Measurements from ENCODE around the gene SACM1L.

SACM1L gene, protein sequence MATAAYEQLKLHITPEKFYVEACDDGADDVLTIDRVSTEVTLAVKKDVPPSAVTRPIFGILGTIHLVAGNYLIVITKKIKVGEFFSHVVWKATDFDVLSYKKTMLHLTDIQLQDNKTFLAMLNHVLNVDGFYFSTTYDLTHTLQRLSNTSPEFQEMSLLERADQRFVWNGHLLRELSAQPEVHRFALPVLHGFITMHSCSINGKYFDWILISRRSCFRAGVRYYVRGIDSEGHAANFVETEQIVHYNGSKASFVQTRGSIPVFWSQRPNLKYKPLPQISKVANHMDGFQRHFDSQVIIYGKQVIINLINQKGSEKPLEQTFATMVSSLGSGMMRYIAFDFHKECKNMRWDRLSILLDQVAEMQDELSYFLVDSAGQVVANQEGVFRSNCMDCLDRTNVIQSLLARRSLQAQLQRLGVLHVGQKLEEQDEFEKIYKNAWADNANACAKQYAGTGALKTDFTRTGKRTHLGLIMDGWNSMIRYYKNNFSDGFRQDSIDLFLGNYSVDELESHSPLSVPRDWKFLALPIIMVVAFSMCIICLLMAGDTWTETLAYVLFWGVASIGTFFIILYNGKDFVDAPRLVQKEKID

DNA sequence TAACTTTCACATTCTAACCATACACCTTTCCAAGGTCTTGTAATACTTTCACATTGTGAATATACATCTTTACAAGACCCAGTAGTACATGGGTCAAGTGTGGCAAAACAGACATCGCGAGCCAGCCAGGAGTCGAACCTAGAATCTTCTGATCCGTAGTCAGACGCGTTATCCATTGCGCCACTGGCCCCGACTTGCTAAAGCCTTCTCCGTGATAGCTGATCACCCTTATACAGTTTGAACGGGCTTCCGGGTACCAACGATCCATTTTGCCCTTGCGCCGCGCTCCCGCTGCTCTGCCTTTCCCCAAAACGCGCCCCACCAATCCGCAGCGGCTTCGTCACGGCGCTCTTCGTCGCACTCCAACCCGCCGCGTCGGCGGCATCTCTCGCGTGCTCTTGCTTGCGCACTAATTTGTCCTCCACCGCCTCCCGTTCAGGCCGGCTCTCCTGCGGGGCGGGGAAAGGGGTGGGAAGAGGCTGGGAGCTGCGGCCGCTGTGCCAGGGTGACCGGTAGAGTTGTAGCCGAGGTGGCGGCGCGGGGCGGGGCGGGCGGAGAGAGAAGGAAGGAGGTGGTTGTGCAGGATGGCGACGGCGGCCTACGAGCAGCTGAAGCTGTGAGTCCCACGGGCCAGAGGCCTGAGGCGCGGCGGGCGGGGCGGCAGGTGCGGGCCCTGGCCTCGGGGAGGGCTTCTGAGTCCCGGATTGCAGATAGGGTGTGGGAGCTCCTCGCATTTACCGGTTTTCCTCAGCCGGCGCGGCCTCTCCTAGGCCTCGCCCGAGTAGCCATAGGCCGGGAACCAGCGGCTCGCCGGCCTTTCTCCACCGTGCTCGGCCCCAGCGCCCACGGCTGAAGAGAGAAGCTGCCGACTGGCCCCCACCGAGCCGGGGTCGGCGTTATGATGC lies at the start of gene SACM1L:
Gene SACM1L (plus strand): TSS at position 515 of the 905 bp plus-strand sequence. CDS start 70 bp downstream, at position 585.
- in situ Hi-C loops (cut with HindIII; ENCODE audit: low sequenced_read_pairs): no loop called here

DNA sequence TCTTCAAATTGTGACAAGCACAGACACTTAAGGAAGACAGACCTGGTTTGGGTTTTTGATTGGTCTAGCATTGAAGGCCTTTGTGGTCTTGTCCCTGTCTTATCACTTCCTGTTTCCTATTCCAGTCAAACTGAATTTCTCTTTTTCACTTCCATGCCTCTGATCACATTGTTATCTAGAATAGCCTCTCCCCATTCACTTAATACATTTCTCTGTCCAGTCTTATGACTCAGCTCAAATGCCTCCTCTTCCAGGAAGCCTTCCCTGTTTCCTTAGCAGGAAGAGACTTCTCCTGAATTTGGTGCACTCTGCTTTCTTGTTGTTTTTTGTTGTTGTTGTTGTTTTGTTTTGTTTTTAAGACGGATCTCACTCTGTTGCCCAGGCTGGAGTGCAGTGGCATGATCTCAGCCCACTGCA lies 49.1 kb upstream of the SACM1L start:
- in situ Hi-C loops (cut with HindIII; ENCODE audit: low sequenced_read_pairs): no loop called here

DNA sequence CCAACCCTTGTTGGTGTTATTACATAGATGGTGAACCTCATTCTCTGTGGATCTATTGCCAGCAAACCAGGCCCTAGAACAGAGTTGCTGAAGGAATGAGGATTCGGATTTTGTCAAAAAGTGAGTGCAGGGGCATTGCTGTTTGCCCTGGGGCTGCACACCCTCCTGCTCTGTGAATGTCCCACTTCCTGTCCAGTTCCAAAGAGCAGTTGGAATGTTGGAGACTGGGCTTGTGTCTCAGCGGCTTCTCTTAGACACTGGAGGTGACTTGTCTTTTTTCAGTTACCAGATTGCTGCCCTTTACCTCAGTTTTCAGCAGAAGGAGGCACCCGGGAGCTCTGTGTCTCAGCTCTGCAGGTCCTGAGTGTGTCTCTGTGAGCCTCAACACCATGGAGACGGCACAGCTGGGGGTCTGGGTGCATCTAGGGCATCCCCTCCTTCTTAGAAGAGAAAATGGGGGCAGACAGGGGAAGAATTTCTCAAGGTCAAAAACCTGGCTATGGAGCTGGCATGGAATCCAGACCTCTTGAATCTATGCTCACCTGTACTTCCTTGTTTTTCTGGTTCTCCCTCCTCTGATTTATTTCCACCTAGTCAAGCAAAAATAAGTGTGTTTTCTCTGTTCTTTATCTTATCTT lies 48.4 kb upstream of the SACM1L start:
- in situ Hi-C loops (cut with HindIII; ENCODE audit: low sequenced_read_pairs): no loop called here

DNA sequence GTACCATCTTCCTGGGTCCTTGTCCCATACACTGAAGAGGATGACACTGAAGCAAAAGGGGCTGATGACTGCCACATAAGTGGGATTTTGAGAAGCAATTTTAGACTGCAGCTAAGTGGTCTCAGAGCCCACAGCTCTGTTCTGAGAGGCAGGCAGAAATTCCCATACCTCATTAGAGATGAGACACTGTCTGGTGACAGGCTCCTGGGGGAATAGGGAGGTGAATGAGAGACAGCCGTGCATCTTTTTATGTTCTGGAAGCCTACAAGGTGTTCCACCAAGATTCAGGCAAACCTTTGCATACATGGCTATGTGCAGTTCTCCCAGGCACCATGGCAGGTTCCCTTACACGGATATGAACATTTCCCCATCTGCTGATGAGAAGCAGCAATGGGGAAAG lies 47.4 kb upstream of the SACM1L start:
- in situ Hi-C loops (cut with HindIII; ENCODE audit: low sequenced_read_pairs): no loop called here

DNA sequence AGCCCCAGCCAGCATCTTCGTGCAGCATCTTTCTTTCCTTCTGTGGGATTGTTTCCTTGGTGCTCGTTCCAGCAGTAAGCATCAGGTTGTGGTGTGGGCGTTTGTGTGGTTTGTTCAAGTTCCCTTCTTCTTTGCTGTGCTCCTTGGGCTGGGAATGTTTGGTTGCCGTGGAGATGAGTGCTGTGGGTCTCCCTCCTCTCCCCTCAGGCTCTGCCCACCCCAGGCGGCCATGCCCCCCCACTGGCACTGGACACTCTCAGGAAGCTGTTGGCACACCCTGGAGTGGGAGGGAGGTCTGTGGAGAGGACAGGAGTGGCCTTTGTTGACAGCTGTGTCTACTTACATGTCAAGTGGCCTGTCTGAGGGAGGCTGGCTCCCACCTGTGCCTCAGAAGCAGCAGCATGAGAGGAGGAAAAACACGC lies 46.5 kb upstream of the SACM1L start:
- in situ Hi-C loops (cut with HindIII; ENCODE audit: low sequenced_read_pairs): no loop called here

DNA sequence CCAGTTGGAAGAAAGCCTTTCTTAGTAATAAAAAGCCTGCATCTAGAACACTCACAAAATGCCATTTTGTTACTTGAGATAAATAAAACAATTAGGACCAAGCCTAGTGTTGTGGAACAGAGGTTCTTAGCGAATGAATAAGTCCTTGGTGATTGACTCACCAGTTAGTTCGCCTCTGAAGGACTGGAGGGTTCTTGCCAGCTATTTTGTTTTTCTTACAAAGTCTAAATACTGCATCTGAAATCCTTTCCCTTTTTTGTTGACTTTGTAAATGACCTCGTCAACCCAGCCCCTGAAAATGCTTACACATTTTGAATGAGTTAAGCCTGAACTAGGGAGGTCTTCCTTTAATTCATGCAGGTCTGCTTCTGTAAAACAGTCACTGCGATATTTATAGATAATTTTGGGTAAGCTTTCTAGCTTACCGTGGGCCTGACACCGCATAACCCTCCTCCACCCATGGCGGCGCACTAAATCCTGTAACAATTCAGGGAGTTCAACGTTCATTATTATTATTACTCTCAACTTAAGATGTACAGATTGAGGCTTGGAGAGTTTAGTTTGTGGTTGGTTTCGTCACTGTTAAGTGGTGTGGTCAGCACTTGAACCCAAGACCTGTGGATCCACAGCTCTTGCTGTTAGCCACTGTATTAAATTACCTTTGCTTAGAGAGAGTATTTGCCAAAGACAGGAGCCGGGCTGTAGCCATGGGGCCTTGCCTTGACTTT lies 45.0 kb upstream of the SACM1L start:
- in situ Hi-C loops (cut with HindIII; ENCODE audit: low sequenced_read_pairs): no loop called here

DNA sequence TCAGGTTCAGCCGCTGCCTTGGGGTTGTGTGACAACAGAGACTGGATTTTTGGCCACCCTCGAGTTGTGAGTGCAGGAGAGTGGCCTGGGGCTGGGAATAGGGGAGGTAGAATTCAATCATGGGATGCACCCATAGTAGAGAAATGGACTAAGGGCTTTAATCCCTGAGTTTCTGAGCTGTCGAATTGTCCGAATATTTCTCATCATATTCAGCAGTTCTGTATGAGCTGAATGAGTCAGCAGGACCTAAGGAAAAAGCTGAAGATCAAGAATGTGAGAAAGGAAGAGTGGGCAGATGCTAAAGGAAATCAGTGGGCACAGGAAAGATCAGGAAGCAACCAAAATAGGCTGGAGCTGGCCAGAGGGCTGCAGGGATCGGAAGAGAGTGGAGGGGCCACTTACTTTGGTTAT lies 44.4 kb upstream of the SACM1L start:
- in situ Hi-C loops (cut with HindIII; ENCODE audit: low sequenced_read_pairs): no loop called here

DNA sequence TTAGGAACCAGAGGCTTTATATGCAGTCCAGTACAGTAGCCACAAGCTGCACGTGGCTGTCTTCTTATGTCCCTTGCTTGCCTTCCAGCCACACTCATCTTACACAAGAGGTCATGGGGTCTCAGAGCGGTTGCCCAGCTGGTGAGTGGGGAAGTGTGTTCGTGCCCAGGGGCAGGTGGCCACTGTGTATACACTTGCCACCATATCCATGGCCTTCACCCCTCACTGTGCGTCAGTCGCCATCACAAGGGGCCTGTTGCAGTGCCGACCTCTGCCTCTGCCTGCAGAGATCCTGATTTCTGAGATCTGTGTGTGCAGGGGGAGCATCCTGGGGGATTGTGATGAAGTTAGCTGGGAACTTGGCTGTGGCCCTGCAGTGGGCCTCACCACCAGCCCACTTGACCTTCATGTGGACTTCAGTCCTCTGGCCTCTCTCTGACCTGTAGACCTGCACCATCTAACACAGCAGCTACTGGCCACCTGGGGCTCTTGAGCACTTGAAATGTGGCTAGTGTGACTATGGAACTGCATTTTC lies 43.1 kb upstream of the SACM1L start:
- in situ Hi-C loops (cut with HindIII; ENCODE audit: low sequenced_read_pairs): no loop called here

DNA sequence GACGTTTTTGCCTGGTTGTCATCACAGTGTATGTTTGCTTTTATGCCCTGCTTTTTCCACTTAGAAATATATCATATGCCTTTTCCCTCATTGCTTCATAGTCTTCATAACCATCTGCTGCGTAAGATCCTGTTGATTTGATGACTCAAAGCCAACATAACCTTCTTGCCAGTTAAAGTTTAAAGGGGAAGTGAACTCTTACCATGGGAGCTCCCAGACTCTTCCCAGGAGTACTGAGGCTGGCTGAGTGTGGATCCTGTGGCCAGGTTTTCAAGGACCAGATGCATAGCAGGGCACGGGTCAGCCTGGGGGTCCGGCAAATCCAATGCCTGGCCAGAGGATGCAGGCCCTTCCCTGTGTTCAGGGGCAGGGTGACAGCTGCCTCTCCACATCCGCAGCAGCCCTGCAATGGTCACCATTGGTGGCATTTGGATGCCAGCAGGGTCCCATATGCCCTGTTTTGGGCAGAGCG lies 42.0 kb upstream of the SACM1L start:
- in situ Hi-C loops (cut with HindIII; ENCODE audit: low sequenced_read_pairs): no loop called here

DNA sequence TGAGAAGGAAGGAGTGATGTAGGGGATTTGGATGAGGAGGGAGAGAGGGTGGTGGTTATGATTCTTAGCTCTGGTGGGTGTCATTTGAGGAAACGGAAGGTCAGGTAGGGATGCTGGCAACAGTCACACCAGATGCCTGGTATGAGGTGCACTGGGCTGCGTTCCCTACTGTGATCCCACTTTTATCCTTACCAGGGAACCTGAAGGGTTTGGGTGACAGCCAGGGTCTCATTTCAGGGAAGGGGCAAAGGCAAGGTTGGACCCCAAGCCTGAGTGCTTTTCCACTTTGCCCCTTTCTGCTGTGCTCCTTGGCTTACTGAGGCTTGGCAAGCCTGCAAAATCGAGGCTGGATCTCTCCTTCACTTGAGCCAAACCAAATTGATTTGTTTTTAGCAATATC lies 36.0 kb upstream of the SACM1L start:
- in situ Hi-C loops (cut with HindIII; ENCODE audit: low sequenced_read_pairs): loop anchor here (5.0 to 25.0 kb wide), 2 partner anchors 76 to 616 kb away; partner anchors contain the start of gene CLEC3B

DNA sequence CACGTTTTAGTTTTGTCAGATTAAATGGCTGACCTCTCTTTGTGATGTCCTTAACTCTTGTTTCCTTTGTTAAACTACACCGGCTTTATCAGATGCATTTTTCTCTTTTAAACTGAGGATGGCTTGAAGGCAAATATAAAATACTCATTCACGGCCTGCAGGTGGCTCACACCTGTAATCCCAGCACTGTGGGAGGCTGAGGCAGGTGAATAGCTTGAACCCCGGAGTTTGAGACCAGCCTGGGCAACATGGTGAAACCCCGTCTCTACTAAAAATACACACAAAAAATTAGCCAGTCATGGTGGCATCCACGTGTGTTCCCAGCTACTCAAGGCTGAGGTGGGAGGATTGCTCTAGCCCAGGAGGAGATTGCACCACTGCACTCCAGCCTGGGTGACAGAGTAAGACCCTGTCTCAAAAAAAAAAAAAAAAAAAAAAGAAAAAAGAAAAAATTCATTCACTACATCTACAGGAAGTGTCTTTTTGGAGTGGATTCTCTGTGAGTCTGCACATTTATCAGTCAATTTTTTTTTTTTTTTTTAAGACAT lies 34.7 kb upstream of the SACM1L start:
- in situ Hi-C loops (cut with HindIII; ENCODE audit: low sequenced_read_pairs): loop anchor here (5.0 to 25.0 kb wide), 2 partner anchors 77 to 617 kb away; partner anchors contain the start of gene CLEC3B

DNA sequence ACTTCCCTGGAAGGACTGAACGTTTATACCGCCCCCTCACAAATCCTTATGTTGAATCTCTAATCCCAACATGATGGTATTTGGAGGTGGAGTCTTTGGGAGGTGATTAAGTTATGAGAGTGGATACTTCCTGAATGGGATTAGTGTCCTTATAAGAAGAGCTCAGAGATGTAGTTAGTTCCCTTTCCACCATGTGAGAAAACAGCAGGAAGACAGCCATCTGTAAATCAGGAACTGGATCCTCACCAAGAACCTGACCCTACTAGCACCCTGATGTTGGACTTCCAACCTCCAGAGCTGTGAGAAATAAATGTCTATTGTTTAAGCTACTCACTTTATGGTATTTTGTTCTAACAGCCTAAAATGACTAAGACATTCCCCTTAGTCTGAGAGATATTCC lies 33.3 kb upstream of the SACM1L start:
- in situ Hi-C loops (cut with HindIII; ENCODE audit: low sequenced_read_pairs): loop anchor here (25.0 kb wide), 1 partner anchor 619 kb away; the partner anchor contains the start of gene CLEC3B

DNA sequence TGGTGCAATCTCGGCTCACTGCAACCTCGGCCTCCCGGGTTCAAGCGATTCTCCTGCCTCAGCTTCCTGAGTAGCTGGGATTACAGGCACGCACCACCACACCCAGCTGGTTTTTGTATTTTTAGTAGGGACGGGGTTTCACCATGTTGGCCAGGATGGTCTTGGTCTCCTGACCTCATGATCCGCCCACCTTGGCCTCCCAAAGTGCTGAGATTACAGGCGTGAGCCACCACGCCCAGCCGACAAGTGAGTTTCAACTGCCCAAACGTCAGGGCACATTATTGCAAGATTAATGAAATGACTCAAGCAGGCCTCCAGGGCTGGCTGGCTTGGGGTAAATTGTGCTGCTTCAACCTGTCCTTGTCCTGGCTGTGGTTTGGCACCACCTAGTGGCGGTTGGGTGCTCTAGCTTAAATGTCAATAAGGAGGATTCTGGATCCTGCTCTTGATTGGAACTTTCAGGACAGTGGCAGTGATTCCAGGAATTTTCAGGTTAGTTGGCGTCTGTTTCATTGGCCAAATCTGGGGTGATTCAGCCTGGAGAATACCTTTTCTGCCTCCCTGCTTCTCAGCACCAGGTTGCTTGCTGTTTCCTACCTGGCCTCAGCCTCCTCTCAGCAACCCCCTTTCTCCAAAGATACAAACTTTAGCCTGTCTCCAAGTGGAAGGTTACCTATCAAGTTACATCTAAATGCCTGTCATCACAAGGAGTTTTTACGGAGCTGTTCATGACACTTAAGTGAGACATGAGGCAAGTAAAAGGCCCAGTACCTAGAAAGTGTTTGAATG lies 32.4 kb upstream of the SACM1L start:
- in situ Hi-C loops (cut with HindIII; ENCODE audit: low sequenced_read_pairs): loop anchor here (25.0 kb wide), 1 partner anchor 619 kb away; the partner anchor contains the start of gene CLEC3B

DNA sequence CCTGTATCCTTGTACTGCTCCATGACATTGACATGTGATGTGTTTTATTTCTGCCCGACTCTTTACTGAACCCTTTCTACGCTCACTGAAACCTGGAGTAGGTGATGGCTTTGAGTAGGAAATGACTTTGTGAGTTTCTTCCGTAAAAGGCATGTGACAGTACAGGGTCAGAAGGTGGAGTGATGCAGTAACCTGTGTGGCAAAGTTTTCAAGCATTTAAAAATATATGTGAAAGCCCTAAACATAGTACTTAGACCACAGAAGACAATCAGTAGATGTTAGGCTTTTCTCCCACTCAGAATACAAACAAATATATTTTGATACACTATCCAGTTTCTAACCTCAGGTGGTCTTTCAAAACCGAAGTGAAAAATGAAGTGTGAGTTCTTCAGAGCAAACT lies 31.3 kb upstream of the SACM1L start:
- in situ Hi-C loops (cut with HindIII; ENCODE audit: low sequenced_read_pairs): loop anchor here (25.0 kb wide), 1 partner anchor 621 kb away; the partner anchor contains the start of gene CLEC3B

DNA sequence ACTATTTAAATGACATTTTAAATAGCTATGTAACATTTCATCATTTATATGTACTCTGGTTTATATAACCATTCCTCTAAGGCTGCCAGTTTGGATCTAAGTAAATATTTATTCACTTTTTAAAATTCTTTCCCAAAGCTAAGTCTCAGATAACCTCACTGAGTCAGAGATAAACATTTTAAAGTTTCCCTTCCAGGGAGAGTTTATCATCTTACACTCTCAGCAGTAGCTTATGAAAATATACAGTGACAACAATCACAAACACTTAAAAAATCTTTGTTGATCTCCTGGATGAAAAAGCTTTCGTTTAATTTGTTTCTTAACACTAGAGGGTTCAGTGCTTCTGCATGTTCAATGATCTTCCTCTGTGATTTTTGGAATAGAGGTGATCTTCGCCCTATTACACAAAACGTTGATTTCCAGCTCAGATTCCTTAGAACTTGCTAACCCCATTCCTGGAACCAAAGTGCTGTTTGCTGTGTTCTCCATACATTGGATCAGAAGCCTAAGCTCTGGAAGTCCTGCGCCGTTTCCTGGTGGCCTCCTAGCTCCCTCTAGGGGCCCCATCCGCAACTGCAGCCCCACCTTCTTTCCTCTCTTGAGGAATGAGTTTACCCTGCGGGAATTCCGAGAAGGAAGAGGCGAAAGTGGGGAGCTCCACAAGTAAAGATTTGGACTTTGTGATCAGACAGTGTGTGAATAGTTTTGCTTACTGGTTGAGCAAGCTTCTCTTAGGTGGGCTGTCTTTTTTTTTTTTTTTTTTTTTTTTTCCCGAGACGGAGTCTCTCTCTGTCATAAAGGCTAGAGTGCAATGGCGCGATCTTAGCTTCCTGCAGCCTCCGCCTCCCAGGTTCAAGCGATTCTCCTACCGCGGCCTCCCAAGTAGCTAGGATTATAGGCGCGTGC lies 29.3 kb upstream of the SACM1L start:
- in situ Hi-C loops (cut with HindIII; ENCODE audit: low sequenced_read_pairs): loop anchor here (5.0 to 25.0 kb wide), 2 partner anchors 138 to 623 kb away; partner anchors contain the start of gene CLEC3B

DNA sequence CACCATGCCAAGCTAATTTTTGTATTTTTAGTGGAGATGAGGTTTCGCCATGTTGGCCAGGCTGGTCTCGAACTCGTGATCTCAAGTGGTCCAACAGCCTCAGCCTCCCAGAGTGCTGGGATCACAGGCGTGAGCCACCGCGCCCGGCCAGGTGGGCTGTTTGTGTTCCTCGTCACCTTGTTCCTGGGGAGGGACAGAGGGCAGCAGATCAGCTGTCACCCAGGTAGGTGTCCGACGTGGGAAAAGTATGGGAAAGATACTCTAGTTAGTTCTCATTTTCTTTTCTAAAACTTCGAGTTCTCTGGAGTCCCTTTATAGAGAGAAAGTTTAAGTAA lies 28.7 kb upstream of the SACM1L start:
- in situ Hi-C loops (cut with HindIII; ENCODE audit: low sequenced_read_pairs): loop anchor here (5.0 to 25.0 kb wide), 2 partner anchors 138 to 623 kb away; partner anchors contain the start of gene CLEC3B

DNA sequence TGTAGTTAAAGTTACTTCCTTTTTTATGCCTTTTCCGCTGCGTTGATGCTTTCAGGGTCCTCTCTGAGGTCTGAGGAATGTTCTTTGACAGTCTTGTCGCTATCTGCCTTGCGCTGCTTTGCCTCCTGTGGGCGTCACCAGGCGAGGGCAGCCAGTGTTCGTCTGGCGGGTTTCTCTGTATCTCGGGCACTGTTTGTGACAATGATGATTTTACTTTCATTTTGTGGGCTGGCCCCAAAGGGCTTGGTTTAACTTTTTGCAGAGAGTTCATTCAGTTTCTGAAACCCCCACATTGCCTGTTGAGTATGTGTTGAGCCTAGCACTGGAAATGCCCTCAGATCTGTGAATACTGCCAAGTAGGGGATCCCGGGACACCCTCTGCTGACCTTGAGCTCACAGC lies 24.6 kb upstream of the SACM1L start:
- in situ Hi-C loops (cut with HindIII; ENCODE audit: low sequenced_read_pairs): loop anchor here (5.0 to 25.0 kb wide), 2 partner anchors 142 to 627 kb away; partner anchors contain the start of gene CLEC3B
